Esophagus mucosa (tissue), 1 donor: ENCODE data around the gene SLC24A3. TPM values are rescaled to one million over a fixed set of nuclear protein-coding genes. Genes with fewer than 3 reads are reported as not detected.

Source experiments
- ATAC-seq: fragments of 200-7000 bp; cut with Tn5 transposase; one replicate; pipeline ENCODE4 v1.9.1; 2020
- total RNA-seq: library from RNA; stranded (reverse); gene quantifications from one replicate; pipeline ENCODE4 v1.2.4, GENCODE V29; 2023
- donor health status: DM: yes; HTN: yes; CAD: no.

SLC24A3 gene
- total RNA-seq, 1 donor from 2014 or later = 13.0 TPM

- no peak for ATAC-seq
These were observed 60.7 kb downstream of the SLC24A3 start for GRCh38 chr20:19272976-19273654.

DNA sequence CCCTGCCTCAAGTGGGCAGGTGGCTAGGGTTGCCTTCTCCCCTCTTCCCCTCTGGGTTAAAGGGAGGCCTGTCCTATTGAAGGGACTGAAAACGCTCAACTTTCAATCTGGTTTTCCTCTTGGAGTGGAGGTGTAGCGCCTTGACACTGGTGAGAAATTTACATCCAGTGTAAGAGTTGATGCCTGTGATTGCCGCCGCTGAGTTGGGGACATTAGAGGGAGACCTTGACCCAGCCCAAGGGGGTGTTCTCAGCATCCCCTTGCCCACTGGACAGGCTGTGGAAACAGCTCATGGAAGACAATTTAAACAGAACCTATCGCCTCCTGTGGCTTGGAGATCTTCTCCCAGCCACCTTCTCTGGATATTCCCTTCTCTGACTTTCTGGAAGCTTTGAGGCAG lies 61.6 kb downstream of the SLC24A3 start:
- no peak for ATAC-seq

DNA sequence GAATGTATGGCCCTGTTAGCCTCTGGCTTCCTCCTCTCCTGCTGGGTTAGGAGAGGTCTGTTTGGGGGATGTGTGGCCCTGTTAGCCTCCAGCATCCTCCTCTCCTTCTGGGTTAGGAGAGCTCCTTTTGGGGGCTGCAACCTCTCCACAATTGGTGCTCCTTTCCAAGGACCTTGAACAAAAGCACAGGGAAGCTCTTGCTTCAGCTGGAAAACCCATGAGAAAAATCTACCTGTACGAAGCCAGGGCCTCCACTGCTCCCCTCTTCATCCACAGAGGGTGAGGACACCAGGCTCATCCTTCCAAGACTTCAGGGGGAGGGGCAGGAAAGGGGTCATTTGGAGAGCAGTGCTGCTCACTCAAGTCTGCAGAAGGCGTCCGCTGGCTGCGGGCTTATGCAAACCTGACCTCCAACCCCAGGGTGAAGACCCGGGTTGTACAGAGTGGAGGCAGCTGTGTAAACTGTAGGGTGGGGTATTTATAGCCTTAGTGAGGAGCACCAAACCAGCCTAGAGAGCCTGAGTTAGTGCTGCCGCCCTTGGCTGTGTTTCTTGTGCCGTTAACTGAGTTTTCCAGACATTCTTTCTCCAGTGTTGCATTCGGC lies 62.1 kb downstream of the SLC24A3 start:
- no peak for ATAC-seq

- ATAC-seq = no peak
These were observed 62.7 kb downstream of the SLC24A3 start for GRCh38 chr20:19275038-19275629.

DNA sequence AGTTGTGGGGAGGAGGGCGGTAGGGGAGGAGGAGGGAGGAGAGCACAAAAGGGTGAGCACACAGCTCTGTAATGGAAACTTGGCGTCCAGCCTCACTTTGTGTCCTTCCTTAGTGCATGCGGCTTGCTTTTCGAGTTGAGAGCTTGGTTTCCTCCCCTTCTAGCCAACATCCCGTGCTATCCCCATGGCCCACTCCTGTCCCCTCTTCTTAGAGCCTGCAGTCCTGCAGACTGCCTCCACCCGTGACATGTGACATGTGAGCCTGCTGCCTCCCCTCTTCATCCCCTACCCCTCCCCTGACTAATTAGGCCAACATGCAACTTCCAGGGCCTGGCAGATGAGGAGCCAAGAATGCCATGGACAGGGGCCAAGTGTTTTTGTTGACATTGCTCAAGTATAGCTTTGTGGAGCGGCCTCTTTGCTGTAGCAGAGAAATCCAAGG lies 63.2 kb downstream of the SLC24A3 start:
- ATAC-seq = peak; percentile 34

DNA sequence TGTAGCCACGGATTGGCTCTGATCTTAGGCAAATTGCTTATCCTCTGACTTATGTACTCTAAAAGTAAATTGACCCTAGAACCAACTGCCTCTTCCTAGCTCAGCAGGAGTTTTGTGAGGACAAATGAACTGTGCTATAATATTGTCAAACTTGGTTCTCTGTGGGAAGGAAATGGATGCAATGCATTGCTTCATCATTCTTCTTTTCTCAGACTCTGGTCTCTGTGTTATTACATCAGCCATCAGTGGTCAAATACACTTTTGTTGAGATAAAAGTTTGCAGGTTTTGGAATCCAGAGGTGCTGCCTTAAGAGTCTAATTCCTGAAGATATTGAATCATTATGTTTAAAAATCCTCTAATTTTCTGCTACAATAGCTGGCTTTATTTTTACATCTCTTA lies 64.9 kb downstream of the SLC24A3 start:
- ATAC-seq = no peak

DNA sequence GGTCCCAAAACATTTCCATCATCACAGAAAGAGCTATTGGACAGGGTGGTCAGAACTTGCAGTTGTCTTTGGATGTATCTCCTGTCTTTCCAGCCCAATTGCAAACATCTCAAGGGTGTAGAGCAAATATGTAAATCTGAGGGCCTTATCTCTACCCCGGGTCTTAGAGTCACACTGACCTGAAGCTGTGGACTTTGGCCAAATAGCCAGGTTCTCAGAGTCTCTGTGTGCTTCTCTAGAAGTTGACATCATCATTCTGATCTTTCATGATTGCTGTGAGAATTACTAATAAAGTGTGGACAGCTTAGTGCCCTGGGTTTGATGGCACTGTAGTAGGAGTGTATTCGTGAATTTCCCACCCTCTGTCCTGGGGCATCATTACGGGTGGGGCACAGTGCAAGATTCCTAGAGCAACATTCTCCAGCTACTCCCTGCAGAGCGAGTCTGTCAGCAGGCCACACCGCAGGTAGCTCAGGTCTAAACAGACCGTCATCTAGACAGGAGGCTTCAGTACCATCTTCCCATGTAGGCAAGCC lies 71.1 kb downstream of the SLC24A3 start:
- ATAC-seq = peak; percentile 71

GRCh38 chr20:19284400-19285178 lies 72.1 kb downstream of the SLC24A3 start:
- ATAC-seq = peak; percentile 45

GRCh38 chr20:19285436-19285835 lies 73.0 kb downstream of the SLC24A3 start:
- no peak for ATAC-seq

DNA sequence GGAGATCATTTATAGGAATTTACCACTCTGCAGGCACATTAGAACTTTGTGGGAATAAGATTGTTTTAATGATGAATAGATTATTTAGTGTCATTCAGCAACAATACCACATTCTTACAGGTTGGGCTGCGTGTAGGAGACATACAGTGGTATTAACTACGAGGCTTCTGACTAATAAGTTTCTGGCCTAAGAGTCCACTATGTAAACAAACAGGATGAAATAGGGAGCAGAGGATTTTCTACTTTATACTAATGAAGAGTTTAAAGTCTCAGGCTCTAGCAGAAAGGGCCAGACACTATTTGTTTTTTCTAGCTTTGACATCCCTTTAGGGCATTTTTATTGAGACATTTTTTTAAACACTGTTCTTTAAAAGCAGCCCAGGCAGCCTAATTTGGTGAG lies 75.6 kb downstream of the SLC24A3 start:
- ATAC-seq = peak; percentile 44

DNA sequence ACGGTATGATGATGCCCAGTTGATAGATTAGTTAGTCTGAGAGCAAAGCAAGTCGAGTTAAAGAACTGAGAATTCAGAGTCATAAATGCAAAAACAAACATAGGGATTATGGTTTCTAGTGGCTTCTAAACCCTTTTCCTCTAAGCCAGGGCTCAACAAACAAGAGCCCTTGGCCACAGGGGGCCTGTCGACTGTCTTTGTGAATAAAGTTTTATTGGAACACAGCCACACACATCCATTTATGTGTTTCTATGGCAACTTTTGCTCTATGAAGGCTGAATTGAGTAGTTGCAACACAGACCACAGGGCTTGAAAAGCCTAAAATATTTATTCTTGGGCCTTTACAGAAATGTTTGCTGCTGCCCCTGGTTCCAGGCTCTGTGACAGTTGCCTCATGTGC lies 76.2 kb downstream of the SLC24A3 start:
- no peak for ATAC-seq

DNA sequence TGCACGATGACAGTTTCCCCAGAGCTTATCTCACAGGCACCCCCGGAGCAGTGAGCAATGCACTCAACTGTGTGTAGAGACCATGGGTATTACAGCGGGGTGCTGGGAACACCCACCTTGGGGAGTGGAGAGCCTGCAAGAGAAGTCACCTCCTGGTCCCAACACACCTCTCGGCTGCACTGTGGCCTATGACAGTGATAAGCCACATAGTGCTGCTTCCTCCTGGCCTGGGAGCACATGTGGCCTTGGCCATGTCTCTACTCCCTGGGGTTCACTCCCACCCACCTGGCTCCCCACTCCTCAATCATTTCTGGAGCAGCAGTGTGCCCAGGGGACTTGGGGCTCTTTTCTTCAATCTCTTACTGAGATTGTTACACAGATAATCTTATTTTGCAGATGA lies 77.0 kb downstream of the SLC24A3 start:
- no peak for ATAC-seq

DNA sequence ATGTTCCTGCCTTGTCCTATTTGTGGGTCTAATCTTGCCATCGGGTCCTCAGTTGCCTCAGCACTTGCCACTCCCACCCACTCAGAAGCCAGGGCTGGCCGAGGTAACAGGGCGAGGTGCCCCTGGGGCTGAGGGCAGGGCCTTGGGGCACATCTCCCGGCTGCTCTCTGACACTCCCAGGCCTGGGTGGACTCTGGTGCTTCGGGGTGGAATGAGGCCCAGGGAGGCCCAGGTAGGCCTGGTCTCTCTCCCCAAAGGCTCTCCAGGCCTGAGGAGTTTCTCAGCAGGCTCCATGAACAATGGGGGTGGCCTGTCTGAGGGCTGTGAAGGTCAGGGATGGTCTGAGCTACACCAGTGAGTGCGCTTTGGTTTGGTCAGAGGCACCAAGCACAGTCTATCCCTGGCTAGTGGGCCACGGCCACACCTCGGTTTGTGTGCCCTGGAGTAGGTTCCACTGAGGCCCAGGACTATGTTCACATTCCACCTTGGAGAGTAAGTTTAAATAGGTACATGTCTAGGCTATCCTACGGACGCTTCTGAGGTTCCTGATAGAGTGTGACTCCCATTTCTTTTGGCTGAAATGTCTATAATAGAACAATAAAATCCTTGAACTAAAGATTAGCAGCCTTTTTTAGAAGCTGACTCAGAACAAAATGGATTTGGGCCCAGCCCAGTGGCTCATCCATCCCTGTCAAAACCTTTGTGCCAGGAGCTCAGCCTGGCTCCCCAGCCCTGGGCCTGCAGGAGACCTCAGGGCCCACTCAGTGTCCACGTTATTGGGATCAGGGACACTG lies 78.8 kb downstream of the SLC24A3 start:
- ATAC-seq = peak; percentile 64

- ATAC-seq = no peak
These were observed 79.3 kb downstream of the SLC24A3 start for GRCh38 chr20:19291818-19292132.

GRCh38 chr20:19292254-19292653 lies 79.8 kb downstream of the SLC24A3 start:
- no peak for ATAC-seq

GRCh38 chr20:19295076-19295475 lies 82.6 kb downstream of the SLC24A3 start:
- no peak for ATAC-seq

DNA sequence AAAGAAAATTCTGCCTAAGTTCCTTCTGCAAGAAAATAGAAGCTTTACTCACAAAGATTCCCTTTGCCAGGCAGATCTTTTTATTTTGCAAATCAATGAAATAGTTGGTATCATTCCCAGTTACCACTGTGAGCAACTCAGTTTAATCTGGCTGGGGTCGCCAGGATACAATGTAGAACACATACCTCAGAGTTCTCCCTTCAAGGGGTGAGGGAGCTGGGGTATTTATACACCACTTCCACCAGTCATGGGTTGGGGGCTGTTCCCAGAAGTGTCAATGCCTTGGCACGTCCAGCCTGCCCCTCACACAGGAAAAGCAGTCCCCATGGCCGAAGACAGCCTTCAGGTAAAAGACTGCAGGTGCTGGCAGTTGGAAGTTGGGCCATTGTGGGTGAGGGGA lies 86.2 kb downstream of the SLC24A3 start:
- ATAC-seq = no peak

GRCh38 chr20:19300395-19300794 lies 88.0 kb downstream of the SLC24A3 start:
- no peak for ATAC-seq

DNA sequence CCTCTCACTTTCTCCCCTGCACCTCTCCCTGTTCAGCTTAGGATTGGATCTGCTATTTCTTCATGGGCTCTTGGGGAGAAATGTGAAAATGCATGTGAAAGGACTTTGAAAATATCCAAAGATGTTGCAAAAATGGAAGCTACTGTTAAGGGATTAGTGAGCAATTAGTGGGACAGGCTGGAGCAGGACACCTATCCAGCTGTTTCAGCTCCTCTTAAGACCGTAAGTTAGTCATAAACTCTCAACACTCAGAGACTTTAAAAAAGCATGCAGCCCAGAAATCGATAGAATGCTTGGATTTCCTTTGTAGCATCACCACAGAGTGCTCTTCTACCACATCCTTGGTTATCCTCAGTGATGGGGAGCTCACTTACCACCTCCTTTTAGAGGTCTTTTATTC lies 88.7 kb downstream of the SLC24A3 start:
- peak; percentile 84 for ATAC-seq

DNA sequence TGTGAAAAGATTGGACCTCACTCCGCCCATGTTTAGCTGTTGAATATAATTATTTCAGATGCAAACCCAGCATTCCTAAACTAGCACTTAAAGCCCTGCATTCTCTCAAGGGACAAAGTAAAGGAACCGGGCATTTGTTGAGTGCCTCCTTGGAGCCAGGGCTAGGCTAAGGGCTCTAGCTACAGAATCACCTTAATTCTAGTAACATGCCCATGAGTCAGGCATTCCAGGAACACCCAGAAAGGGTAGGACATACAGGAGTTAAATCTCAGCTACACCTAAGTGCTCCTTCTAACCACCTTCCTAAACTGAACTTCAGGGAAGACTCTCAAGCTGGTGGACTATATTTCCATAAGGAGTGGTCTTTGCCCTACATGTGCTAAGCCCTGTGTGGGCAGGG lies 89.4 kb downstream of the SLC24A3 start:
- peak; percentile 93 for ATAC-seq

DNA sequence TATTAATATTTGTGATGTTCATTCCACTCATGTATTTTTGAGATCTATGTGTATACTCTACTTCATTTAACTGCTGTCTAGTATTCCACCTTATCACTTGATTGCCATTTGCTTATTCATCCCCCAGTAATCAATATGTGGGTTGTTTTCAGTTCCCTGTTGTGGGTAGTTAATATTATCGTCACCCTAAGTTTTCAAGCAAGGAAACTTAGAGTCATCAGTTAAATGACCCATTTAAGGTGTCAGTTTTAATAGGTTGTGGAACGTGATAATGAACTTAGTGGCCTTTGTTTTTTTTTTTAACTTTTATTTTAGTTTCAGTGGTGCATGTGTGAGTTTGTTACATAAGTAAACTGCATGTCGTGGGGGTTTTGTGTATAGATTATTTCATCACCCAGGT lies 90.3 kb downstream of the SLC24A3 start:
- no peak for ATAC-seq

DNA sequence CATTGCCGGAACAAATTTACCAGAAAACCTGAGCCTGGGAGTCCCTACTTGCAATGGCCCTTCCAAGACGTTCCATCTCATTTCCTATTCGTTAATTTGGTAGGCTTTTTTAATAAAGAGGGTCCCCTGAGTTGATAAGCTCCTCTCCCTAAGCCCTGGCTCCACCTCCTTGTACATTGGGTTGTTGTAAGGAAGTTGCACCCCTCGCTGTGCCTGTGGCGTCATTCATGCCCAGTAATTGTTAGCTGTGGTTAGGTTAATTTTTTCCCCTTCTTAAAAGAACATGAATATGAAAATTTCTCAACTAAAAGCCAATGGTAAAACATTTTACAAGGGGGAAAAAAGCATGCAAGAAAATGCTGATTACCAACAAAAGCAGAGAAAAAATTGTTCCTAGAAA lies 91.9 kb downstream of the SLC24A3 start:
- no peak for ATAC-seq
